K562 (cell line): ENCODE data around the gene TMED10. TPM values are rescaled to one million over a fixed set of nuclear protein-coding genes. Genes with fewer than 3 reads are reported as not detected.

Experiments used
- ATAC-seq: fragments of 200-7000 bp; cut with Tn5 transposase; 3 replicates; pipeline ENCODE4 v1.9.1; 2020; ENCODE audit warnings: moderate library complexity
- BruUV-seq: library from RNA; stranded (reverse); fragments of 400-500 nt; replicated peaks from 2 replicates; lab custom pipeline; 2021; lab: Mats Ljungman, UMichigan
- CTCF ChIA-PET: fragments of 300-600 bp; formaldehyde crosslinking; extraction: SDS; loops from one replicate; lab custom pipeline; 2021; ENCODE audit warnings: low intra/inter-chr PET ratio; lab: Yijun Ruan, JAX
- POLR2A ChIA-PET: fragments of 300-600, 350-650 bp; sonication (Branson Sonifier 250); formaldehyde crosslinking; extraction: SDS; loops from one replicate; lab custom pipeline; 2021; ENCODE audit warnings: antibody characterized with exemption, inconsistent platforms; lab: Yijun Ruan, JAX
- DNase-seq, 4 experiments: peaks; one replicate each; pipeline versions ENCODE4 v3.0.0 to v3.0.0-alpha.2; 2011 to 2018; ENCODE audit warnings: low spot score in 3 of 4, mixed read lengths in 3 of 4; ENCODE audit errors: extremely low read depth in 1 of 4
- FAIRE-seq: peaks from 2 replicates; lab custom pipeline; 2011; peaks lifted over from hg19 to GRCh38; lab: Jason Lieb, UNC
- H2AFZ ChIP-seq: 2 replicates; pipeline ENCODE4 v1.6.0; 2011; ENCODE audit warnings: low read depth, low read length, control low read depth, inconsistent platforms
- H3K27ac ChIP-seq: fragments of 200-600 bp; 3 replicates; pipeline ENCODE4 v1.8.0; 2011; ENCODE audit warnings: low read depth, mild to moderate bottlenecking, control low read depth, inconsistent platforms, low read length, moderate library complexity, mixed read lengths; ENCODE audit errors: extremely low read depth
- H3K27me3 ChIP-seq, 2 experiments: fragments of 300-600 bp in 1 of 2; 2 replicates in 1 of 2; 3 replicates in 1 of 2; pipeline versions ENCODE4 v1.6.0 to v1.8.0; 2011; ENCODE audit warnings: inconsistent platforms in 2 of 2, low read length in 2 of 2, mild to moderate bottlenecking in 1 of 2, mixed read lengths in 1 of 2, moderate library complexity in 1 of 2; ENCODE audit not compliant: control insufficient read depth in 2 of 2, insufficient read depth in 2 of 2
- H3K36me3 ChIP-seq: fragments of 300-600 bp; 3 replicates; pipeline ENCODE4 v1.8.0; 2011; ENCODE audit warnings: mild to moderate bottlenecking, low read length, inconsistent platforms; ENCODE audit not compliant: control insufficient read depth, insufficient read depth
- H3K4me1 ChIP-seq, 2 experiments: fragments of 200-600 bp in 1 of 2; replicated peaks in 1 of 2; 2 replicates in 1 of 2; 3 replicates in 1 of 2; pipeline versions ENCODE4 v1.5.1 to v1.8.0; 2011; ENCODE audit warnings: inconsistent platforms in 2 of 2, low read length in 2 of 2, mild to moderate bottlenecking in 1 of 2, mixed read lengths in 1 of 2, moderate library complexity in 1 of 2; ENCODE audit not compliant: control insufficient read depth in 2 of 2, insufficient read depth in 2 of 2
- H3K4me2 ChIP-seq: 2 replicates; pipeline ENCODE4 v1.6.1; 2011; ENCODE audit warnings: low read length, control low read depth, inconsistent platforms, mixed read lengths; ENCODE audit not compliant: insufficient read depth
- H3K4me3 ChIP-seq: fragments of 200-600 bp; sonication (generic), shearing (Covaris generic); 2 replicates; pipeline ENCODE4 v1.5.1; 2016; ENCODE audit warnings: control low read depth, inconsistent platforms
- H3K79me2 ChIP-seq: fragments of 200-600 bp; 3 replicates; pipeline ENCODE4 v1.8.0; 2011; ENCODE audit warnings: low read length, inconsistent platforms; ENCODE audit not compliant: control insufficient read depth, insufficient read depth
- H3K9ac ChIP-seq, 2 experiments: 2 replicates each; pipeline versions ENCODE4 v1.6.0 to v1.6.1; 2011; ENCODE audit warnings: low read depth in 2 of 2, low read length in 2 of 2, control low read depth in 1 of 2, inconsistent platforms in 1 of 2, mild to moderate bottlenecking in 1 of 2, mixed read lengths in 1 of 2; ENCODE audit not compliant: insufficient read depth in 1 of 2
- H3K9me1 ChIP-seq: one replicate; pipeline ENCODE4 v1.6.0; 2011; ENCODE audit warnings: inconsistent platforms, mild to moderate bottlenecking, low read length, moderate library complexity; ENCODE audit not compliant: control insufficient read depth, insufficient read depth
- H3K9me3 ChIP-seq: replicated peaks from 2 replicates; pipeline ENCODE4 v1.5.1; 2011; ENCODE audit warnings: low read depth, low read length, inconsistent platforms; ENCODE audit not compliant: control insufficient read depth, insufficient read depth
- H4K20me1 ChIP-seq: replicated peaks from 2 replicates; pipeline ENCODE4 v1.6.1; 2011; ENCODE audit warnings: low read length, inconsistent platforms, mixed read lengths; ENCODE audit not compliant: control insufficient read depth, insufficient read depth
- CCNT2 ChIP-seq: IDR thresholded peaks from 2 replicates; pipeline ENCODE4 v1.6.1; 2011; ENCODE audit warnings: borderline replicate concordance, low read depth, mild to moderate bottlenecking, moderate library complexity, mixed read lengths, low read length; ENCODE audit not compliant: insufficient read length; ENCODE audit errors: extremely low read depth
- ELK1 ChIP-seq: sonication (generic); formaldehyde crosslinking; IDR thresholded peaks from 2 replicates; pipeline ENCODE4 v1.8.1; 2022; ENCODE audit warnings: missing genetic modification reagents
- GTF2B ChIP-seq: IDR thresholded peaks from 2 replicates; pipeline ENCODE4 v1.6.1; 2011; ENCODE audit not compliant: insufficient read length; ENCODE audit errors: extremely low read depth
- GTF2E2 ChIP-seq: fragments of 200-800 bp; sonication (Bioruptor generic); IDR thresholded peaks from 2 replicates; pipeline ENCODE4 v1.6.1; 2016; ENCODE audit warnings: missing genetic modification characterization, missing compliant biosample characterization
- MED1 ChIP-seq: sonication (generic); formaldehyde crosslinking; IDR thresholded peaks from 2 replicates; pipeline ENCODE4 v1.8.1; 2023; ENCODE audit warnings: missing genetic modification reagents, borderline replicate concordance
- NR1H2 ChIP-seq: sonication (generic); formaldehyde crosslinking; IDR thresholded peaks from 2 replicates; pipeline ENCODE4 v1.4.0; 2020; ENCODE audit warnings: mild to moderate bottlenecking, missing genetic modification reagents
- PML ChIP-seq: IDR thresholded peaks from 2 replicates; pipeline ENCODE4 v1.6.1; 2012; ENCODE audit warnings: low read length, inconsistent platforms
- POLR2G ChIP-seq: fragments of 200-400 bp; formaldehyde crosslinking; IDR thresholded peaks from 2 replicates; pipeline ENCODE4 v1.6.1; 2017; ENCODE audit warnings: low read depth, mild to moderate bottlenecking, antibody characterized with exemption, low read length, moderate library complexity
- PTBP1 ChIP-seq: fragments of 200-400 bp; formaldehyde crosslinking; IDR thresholded peaks from 2 replicates; pipeline ENCODE4 v1.6.1; 2017; ENCODE audit warnings: low read depth, low read length
- RAD21 ChIP-seq, 2 experiments: fragments of 250-450 bp in 1 of 2; fragments of 450-650 bp in 1 of 2; sonication (Bioruptor Pico) in 1 of 2; formaldehyde crosslinking in 1 of 2; IDR thresholded peaks in 1 of 2; conservative IDR thresholded peaks in 1 of 2; 2 replicates each; pipeline versions ENCODE4 v1.4.0 to v1.8.0; 2020 to 2022; ENCODE audit warnings: mild to moderate bottlenecking in 2 of 2, moderate library complexity in 1 of 2
- SIX5 ChIP-seq, 2 experiments: IDR thresholded peaks; 2 replicates each; pipeline ENCODE4 v1.6.1; 2011; ENCODE audit warnings: low read length in 2 of 2, borderline replicate concordance in 1 of 2, low read depth in 1 of 2, mild to moderate bottlenecking in 1 of 2, moderate library complexity in 1 of 2; ENCODE audit not compliant: insufficient read depth in 1 of 2
- TCF15 ChIP-seq: fragments of 250-450 bp; sonication (Bioruptor Pico); IDR thresholded peaks from 2 replicates; pipeline ENCODE4 v1.8.0; 2022; ENCODE audit warnings: moderate library complexity, mild to moderate bottlenecking, inconsistent platforms
- ZC3H11A ChIP-seq: IDR thresholded peaks from 2 replicates; pipeline ENCODE4 v1.6.1; 2012; ENCODE audit warnings: low read depth, low read length, improper control_type of control experiment
- ZNF184 ChIP-seq: sonication (generic); formaldehyde crosslinking; IDR thresholded peaks from 2 replicates; pipeline ENCODE4 v1.5.0; 2020; ENCODE audit warnings: missing genetic modification reagents
- ZNF584 ChIP-seq: fragments of 200-800 bp; sonication (Bioruptor generic); IDR thresholded peaks from 2 replicates; pipeline ENCODE4 v1.6.1; 2016; ENCODE audit warnings: low read depth, mild to moderate bottlenecking, missing genetic modification characterization, missing compliant biosample characterization
- ZNF766 ChIP-seq: fragments of 200-800 bp; sonication (Bioruptor generic); conservative IDR thresholded peaks from 2 replicates; pipeline ENCODE4 v1.6.1; 2016; ENCODE audit warnings: missing genetic modification characterization, missing compliant biosample characterization
- WGBS: fragments of 100-300 bp; shearing (Covaris generic); methylation state at CpG from one replicate; pipeline ENCODE4 v1.1.6; 2016; ENCODE audit warnings: low coverage, mixed read lengths; ENCODE audit not compliant: insufficient coverage; ENCODE audit errors: missing lambda C conversion rate; 5-methylcytosine and 5-hydroxymethylcytosine counted together
- in situ Hi-C: fragments of 300-500 bp; cut with MboI; formaldehyde crosslinking; loops from 4 replicates; pipeline ENCODE4 v1.15.0; 2018; ENCODE audit warnings: inconsistent platforms, mixed read lengths
- intact Hi-C: fragments of 100-400 bp; cut with micrococcal nuclease; formaldehyde crosslinking; loops from 2 replicates; pipeline ENCODE4 v1.14.2; 2022
- polyA plus RNA-seq, 8 experiments: library from polyadenylated mRNA; depleted of rRNA in 4 of 8; stranded (reverse) in 5 of 8; unstranded in 3 of 8; fragments of >200 nt; fragmentation: Nextera tagmentation in 2 of 8; fragmentation: Illumina TruSeq in 1 of 8; extraction: Ambion mirVana in 2 of 8; extraction: Trizol in 1 of 8; gene quantifications; 2 replicates each; pipeline versions ENCODE4 v1.2.1 to v1.2.3, GENCODE V29; 2011 to 2014; ENCODE audit warnings: inconsistent platforms in 1 of 8, missing spikeins in 1 of 8
- total RNA-seq, 7 experiments: library from RNA; depleted of rRNA in 6 of 7; stranded (reverse); fragments of >200 nt in 6 of 7; fragmentation: Illumina TruSeq in 2 of 7; extraction: Trizol in 2 of 7; gene quantifications; 2 replicates each; pipeline versions ENCODE4 v1.2.1 to v1.2.3, GENCODE V29; 2011 to 2021; ENCODE audit warnings: low replicate concordance in 1 of 7

The TMED10 gene
- total and polyA plus RNA-seq, 9 of the 15 experiments (the other 6 are each of a cell fraction or from before 2014, with no cell fraction given), result 62.2 to 233 (median 124) TPM

GRCh38 chr14:75147423-75148071 is 28.9 kb downstream of the TMED10 start:
- intact Hi-C loops (no loop called here), in situ Hi-C loops (loop anchor here (10.0 to 25.0 kb wide), 2 partner anchors 337 to 515 kb away; partner anchors contain the start of genes ERG28 and TTLL5)
- no TSS peak for BruUV-seq
- DNase-seq (no peak), FAIRE-seq (no peak), ATAC-seq (peak; percentile 57; the same call in 2 of the 3 replicates)
- no peak overlapping the region for H3K4me3 ChIP-seq
- H3K9me1 ChIP-seq, result no peaks in the 10 kb centered on the region
- WGBS, result 90% methylated on average over 8 of the region's 13 CpGs
- H3K79me2 ChIP-seq, result no peaks in the 10 kb centered on the region; the same call in none of the 3 replicates
- no peaks in the 10 kb centered on the region for H3K27me3 ChIP-seq
- no peaks in the 10 kb centered on the region for H4K20me1 ChIP-seq
- no peak overlapping the region for H3K9ac ChIP-seq
- H3K9me3 ChIP-seq, result no peaks in the 10 kb centered on the region
- no peak overlapping the region for H3K27ac ChIP-seq
- ChIA-PET CTCF (no interaction called here), POLR2A (interaction anchor here (0.6 to 0.7 kb wide), 2 partner anchors 112 to 151 kb away, joined by 4 read pairs; no protein-coding TSS in a partner anchor)
- TF ChIP-seq PTBP1 (no peak), GTF2B (no peak), MED1 (CRISPR knock-in tag) (no peak), ZC3H11A (no peak), ZNF584 (CRISPR knock-in tag) (no peak), POLR2G (no peak), SIX5 (IDR thresholded peaks at IDR 0.05; ENCODE audit: borderline replicate concordance in 1 of 2, insufficient read depth in 1 of 2, low read depth in 1 of 2, low read length in 2 of 2) (no peak), PML (no peak), ELK1 (no peak), TCF15 (CRISPR knock-in tag) (no peak), NR1H2 (CRISPR knock-in tag) (no peak), GTF2E2 (tag) (no peak), RAD21 (CRISPR knock-in tag; conservative IDR thresholded peaks at IDR 0.05 in 1 of 2, IDR thresholded peaks at IDR 0.05 in 1 of 2) (0 out of 4 replicates have a peak, but pooled peaks of 1 of the 2 experiments have one; percentile 11), ZNF766 (peak; percentile 84), CCNT2 (no peak), ZNF184 (CRISPR knock-in tag) (no peak)
- H3K4me2 ChIP-seq, result no peak overlapping the region
- H2AFZ ChIP-seq, result no peak overlapping the region
- H3K36me3 ChIP-seq, result peaks cover 53% of the 10 kb centered on the region; the same call in 2 of the 3 replicates
- H3K4me1 ChIP-seq, result no peaks in the 10 kb centered on the region
